ENCODE data around the gene ZNRF3.
"Not testable (repeated sequence)": the region's sequence is repeated elsewhere in the genome, so short reads cannot be mapped to it uniquely, and the experiment has no call there.

The ZNRF3 gene

GRCh38 chr22:28985581-28986290 lies 102.4 kb downstream of the ZNRF3 start:
- DNase-seq (ENCODE audit: low read depth), result no peak

DNA sequence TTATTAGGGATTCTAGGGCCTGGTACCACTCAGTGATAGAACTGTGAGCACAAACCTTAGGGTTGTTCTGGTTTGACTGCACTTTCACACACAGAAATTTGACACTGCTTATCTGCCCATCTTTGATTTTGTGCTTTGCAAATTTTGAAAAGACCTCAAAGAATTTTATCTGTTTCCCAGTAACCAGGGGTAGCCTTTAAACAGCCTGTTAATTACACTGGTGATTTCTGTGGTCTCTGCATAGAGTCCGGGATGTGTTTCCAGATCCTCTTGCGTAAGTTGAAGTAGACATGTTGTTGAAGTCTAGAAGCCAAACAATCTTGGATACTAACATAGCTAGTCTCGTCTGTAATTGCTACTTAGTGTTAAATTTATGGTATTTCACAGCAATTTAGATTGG lies 103.0 kb downstream of the ZNRF3 start:
- DNase-seq (ENCODE audit: low read depth), result peak; percentile 8

- no peak for DNase-seq (ENCODE audit: low read depth)
Measured at GRCh38 chr22:28988457-28988856, 105.1 kb downstream of the ZNRF3 start.

- no peak for DNase-seq (ENCODE audit: low read depth)
Measured at GRCh38 chr22:28989035-28989464, 105.7 kb downstream of the ZNRF3 start.

- DNase-seq (ENCODE audit: low read depth), result no peak
Measured at GRCh38 chr22:28989484-28989883, 106.1 kb downstream of the ZNRF3 start.

DNA sequence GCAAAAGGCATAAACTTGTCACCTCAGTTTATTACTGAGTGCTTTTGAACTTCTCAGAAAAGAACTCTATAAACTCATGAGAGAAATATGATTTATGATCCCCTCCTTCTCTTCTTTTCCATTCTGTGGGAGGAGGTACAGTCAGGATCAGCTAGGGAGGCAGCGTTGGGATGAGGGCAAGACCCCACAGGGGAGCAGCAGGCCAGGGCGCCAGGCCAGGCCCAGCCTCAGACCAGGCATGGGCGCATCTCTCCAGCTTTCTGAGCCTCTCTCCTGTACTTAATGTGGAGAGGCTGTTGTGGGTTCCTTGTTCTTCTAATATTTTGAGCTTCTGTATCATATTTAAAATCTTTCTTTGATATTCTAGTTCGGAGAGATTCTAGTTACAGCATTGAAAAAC lies 106.5 kb downstream of the ZNRF3 start:
- no peak for DNase-seq (ENCODE audit: low read depth)

DNA sequence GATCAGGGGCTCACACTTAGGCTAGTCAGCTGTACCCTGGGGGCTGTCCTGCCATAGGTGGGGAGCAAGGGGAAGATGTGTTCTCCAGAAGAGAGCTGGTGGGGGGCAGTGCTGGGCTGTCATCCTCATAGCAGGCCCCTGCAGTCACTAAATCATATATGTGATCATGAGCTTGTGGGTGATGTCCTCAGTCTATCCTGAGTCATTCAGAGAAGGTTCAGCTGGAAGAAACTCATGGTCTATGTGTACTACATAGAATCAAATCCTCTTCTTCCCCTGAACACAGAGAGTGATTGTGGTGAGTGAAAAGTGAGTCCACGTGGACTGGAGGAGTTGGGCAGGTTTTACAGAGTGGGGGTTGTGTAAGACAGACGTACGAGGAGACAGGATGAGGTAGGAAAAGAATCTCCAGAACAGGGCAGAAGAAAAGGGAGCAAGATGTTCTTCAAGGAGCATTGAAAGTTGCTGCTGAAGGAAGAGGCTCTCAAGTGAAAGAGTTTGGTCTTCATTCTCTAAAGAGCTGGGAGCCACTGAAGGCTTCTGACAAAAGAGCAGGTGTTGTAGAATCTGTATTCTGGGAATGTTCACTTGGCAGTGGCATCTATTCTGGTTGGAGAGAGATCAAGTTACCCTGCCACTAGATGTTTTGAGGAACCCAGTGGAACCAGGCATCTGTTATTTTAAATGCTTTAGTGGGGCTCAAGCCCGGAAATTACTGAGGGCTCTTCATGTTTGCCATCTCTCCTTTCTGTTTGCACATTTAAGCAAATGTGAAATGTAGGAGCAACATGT lies 109.4 kb downstream of the ZNRF3 start:
- no peak for DNase-seq (ENCODE audit: low read depth)

DNA sequence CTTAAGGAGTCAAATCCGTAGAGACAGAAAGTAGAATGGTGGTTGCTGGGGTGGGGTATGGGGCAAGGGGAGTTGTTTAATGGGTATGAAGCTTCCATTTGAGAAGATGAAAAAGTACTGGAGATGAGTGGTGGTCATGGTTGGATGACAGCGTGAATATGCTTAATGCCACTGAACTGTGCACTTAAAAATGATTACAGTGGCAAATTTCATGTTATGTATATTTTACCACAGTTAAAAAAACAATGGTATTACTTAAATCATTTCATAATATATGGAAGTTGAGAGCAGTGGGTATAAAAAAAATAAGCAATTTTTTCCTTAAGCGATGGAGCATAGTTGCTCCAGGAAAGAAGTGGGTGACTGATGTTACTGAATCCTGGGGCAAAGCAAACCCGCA lies 111.2 kb downstream of the ZNRF3 start:
- no peak for DNase-seq (ENCODE audit: low read depth)

- DNase-seq (ENCODE audit: low read depth), result no peak
Measured at GRCh38 chr22:28995551-28995950, 112.2 kb downstream of the ZNRF3 start.

DNA sequence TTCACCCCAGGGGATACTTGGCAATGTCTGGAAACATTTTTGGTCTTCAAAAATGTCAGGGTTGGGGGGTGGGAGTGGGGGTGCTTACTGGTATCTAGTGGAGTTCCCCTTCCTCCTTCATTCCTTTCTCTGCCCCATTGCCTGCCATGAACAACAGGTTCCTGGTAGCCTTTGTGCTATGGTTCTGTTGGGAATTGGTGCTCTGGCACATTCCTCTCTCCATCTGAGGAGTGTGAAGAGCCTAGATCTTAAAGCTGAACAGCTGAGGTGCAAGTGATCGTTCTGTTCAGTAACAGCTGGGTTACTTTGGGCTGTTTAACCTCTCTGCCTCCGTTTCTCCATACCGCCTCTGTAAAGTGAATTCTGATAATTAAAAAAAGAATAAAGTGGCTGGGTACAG lies 114.0 kb downstream of the ZNRF3 start:
- no peak for DNase-seq (ENCODE audit: low read depth)

DNA sequence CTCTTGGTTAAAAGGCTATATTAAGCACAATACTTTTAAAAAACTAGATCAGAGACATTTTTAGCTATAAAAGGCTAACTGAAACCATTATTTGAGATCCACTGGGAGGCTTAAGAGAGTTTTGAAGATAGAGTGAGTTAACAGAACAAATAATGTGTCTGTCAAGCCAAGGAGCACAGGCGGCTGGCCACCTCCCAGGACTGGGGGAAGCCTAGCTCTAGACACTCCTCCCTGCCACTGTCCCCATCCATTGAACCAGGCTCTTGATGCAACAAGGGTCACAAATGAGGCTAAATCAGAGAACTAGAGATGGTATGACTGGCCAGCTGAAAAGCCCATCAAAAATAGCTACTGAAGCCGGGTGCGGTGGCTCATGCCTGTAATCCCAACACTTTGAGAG lies 115.3 kb downstream of the ZNRF3 start:
- DNase-seq (ENCODE audit: low read depth), result no peak

- no peak for DNase-seq (ENCODE audit: low read depth)
Measured at GRCh38 chr22:28999510-28999909, 116.1 kb downstream of the ZNRF3 start.

DNA sequence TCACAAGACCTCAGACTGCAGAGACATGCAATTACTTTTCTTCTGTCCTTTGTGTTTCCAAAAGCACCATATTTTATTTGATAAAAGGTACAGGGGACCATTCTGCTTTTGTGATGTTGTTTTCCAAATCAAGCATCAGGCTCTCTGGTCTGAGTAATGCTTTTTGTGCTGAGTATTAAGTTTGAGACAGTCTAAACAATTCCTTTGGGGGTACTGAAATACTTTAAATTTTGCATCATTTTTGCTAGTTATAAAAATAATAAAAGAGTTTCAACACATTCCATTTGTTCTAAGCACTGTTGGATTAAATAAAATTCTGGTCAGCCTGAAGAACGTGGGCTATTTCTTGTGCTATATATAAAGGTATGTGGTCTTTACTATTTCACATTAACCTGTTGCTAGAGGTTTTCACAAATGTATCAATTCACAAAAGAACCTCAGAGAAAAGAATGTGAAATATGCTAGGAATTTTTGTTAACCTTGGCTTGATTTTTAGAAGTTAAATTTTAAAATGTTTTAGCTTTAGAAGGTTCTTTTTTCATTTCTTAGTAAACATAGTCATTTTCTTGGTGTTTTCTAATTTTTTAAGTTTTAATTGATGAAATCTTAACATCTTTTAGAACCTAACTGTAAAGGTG lies 116.7 kb downstream of the ZNRF3 start:
- no peak for DNase-seq (ENCODE audit: low read depth)

- DNase-seq (ENCODE audit: low read depth), result no peak
Measured at GRCh38 chr22:29000641-29001040, 117.3 kb downstream of the ZNRF3 start.

DNA sequence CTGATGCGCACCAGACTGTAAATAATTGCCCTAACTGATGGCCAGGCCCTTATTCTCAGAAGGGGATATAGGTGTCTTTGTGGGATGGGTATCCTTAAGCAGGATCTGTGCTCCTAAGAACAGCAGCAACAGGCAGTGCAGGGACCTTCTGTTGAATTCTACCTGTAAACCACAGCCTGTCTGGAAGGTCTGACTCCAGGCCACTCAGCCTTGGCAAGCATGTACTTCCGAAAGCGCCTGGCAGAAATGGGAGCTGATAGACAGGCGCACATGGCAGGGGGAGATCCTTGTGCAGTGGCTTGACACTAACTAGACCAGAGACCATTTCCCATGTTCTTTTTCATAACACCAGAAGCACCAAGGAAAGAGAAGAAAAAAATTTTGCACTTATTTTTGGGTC lies 119.2 kb downstream of the ZNRF3 start:
- no peak for DNase-seq (ENCODE audit: low read depth)

GRCh38 chr22:29003552-29003951 lies 120.2 kb downstream of the ZNRF3 start:
- DNase-seq (ENCODE audit: low read depth), result no peak

DNA sequence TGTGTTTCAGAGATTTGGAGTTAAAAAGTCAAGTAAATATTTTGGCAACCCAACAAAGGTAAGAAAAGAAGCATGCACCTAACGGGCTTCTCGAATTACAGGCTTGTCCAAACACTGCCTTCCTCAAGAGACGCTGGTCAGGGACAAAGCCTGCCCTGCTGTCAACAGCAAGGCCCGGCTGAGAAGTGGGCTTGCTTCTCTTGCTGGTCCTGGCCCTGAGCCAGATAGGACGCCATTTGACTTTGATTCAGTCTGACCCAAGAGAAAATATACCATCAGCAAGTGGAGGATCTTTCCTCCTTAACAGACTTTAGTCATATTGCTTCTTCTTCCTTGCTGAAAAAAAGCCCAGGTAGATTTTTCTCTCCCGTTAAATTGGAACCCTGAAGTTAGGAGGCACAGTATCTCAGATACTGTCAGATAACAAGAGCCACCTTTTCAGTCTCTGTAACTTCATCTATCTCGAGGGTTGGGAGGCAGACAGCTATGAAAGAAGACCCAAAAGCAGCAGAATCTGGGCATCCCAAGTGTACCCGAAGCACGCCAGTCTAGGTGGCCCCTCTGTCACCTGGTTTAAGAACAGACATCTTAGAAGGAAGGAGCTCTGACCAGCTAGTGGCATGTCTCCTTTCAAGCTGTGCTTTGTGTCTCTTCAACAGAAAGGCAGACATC lies 120.7 kb downstream of the ZNRF3 start:
- no peak for DNase-seq (ENCODE audit: low read depth)

- no peak for DNase-seq (ENCODE audit: low read depth)
Measured at GRCh38 chr22:29004647-29005371, 121.4 kb downstream of the ZNRF3 start.

- DNase-seq (ENCODE audit: low read depth), result not testable (repeated sequence)
Measured at GRCh38 chr22:29005754-29006153, 122.4 kb downstream of the ZNRF3 start.

GRCh38 chr22:29006346-29006745 lies 123.0 kb downstream of the ZNRF3 start:
- no peak for DNase-seq (ENCODE audit: low read depth)

DNA sequence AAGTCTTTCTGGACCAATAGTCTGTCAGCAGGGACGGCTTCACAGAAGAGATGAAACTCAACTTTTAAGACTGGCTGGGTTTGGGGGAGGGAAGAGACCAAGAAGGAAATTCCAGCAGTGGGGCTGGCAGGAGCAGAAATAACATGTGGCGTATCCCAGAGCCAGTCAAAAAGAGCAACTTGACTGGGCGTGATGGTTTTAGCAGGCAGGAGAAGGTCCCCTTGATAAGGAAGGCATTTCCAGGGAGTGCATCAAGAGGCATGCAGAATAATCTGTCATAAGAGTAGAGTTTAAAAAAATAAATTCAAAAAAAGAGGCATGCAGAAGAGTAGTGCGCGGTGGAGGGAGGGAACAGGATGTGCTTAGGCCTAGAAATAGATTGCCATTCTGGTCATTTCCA lies 125.8 kb downstream of the ZNRF3 start:
- no peak for DNase-seq (ENCODE audit: low read depth)

Measured in fibroblast of gingiva (primary cell).